Common myeloid progenitor, CD34-positive (primary cell): ENCODE measurements around the gene VPS18.
A peak's percentile ranks its signal among the peaks of the same experiment; 100 is the strongest.

Experiments used
- CTCF ChIA-PET: fragments of 350-600 bp; sonication (Branson Sonifier 250); formaldehyde crosslinking; loops from one replicate; lab custom pipeline; 2021; ENCODE audit warnings: antibody characterized with exemption; lab: Charles Lee
- POLR2A ChIA-PET: fragments of 350-600 bp; sonication (Branson Sonifier 250); formaldehyde crosslinking; loops from one replicate; lab custom pipeline; 2021; ENCODE audit warnings: antibody characterized with exemption; lab: Charles Lee
- DNase-seq, 3 donors: peaks; one replicate each; pipeline versions ENCODE4 v3.0.0 to v3.0.0-alpha.2; 2013
- H3K27ac ChIP-seq, 2 experiments: 1 replicate in 1 of 2; 2 replicates in 1 of 2; pipeline ENCODE4 v1.7.0; 2013; ENCODE audit warnings: inconsistent platforms in 2 of 2, low read length in 2 of 2, mild to moderate bottlenecking in 2 of 2, low read depth in 1 of 2, moderate library complexity in 1 of 2; ENCODE audit not compliant: severe bottlenecking in 2 of 2, insufficient read depth in 1 of 2, poor library complexity in 1 of 2
- H3K27me3 ChIP-seq, 5 experiments: replicated peaks in 2 of 5; 1 replicate in 3 of 5; 2 replicates in 2 of 5; pipeline versions ENCODE4 v1.6.1 to v1.7.0; 2013; ENCODE audit warnings: low read length in 4 of 5, mild to moderate bottlenecking in 2 of 5, moderate library complexity in 2 of 5, inconsistent platforms in 1 of 5; ENCODE audit not compliant: insufficient read depth in 5 of 5, control insufficient read depth in 4 of 5
- H3K36me3 ChIP-seq, 4 experiments: 1 replicate in 2 of 4; 2 replicates in 2 of 4; pipeline versions ENCODE4 v1.6.1 to v1.7.0; 2013; ENCODE audit warnings: low read length in 3 of 4, control low read depth in 1 of 4, mild to moderate bottlenecking in 1 of 4; ENCODE audit not compliant: control insufficient read depth in 4 of 4, insufficient read depth in 4 of 4
- H3K4me1 ChIP-seq, 4 experiments: 1 replicate in 3 of 4; 2 replicates in 1 of 4; pipeline versions ENCODE4 v1.6.1 to v1.7.1; 2013; ENCODE audit warnings: low read length in 3 of 4, mild to moderate bottlenecking in 3 of 4, control low read depth in 1 of 4, inconsistent platforms in 1 of 4, moderate library complexity in 1 of 4; ENCODE audit not compliant: control insufficient read depth in 4 of 4, insufficient read depth in 4 of 4; ENCODE audit errors: control extremely low read depth in 1 of 4
- H3K4me3 ChIP-seq, 7 experiments: 1 replicate in 4 of 7; 2 replicates in 3 of 7; pipeline versions ENCODE4 v1.5.1 to v1.7.0; 2013; ENCODE audit warnings: mild to moderate bottlenecking in 7 of 7, low read length in 6 of 7, moderate library complexity in 6 of 7, inconsistent platforms in 2 of 7, low read depth in 2 of 7, control low read depth in 1 of 7; ENCODE audit not compliant: insufficient read depth in 4 of 7, control insufficient read depth in 1 of 7; ENCODE audit errors: extremely low read depth in 1 of 7
- H3K9me3 ChIP-seq, 5 experiments: 1 replicate in 4 of 5; 2 replicates in 1 of 5; pipeline versions ENCODE4 v1.6.1 to v1.7.1; 2013; ENCODE audit warnings: low read length in 4 of 5, mild to moderate bottlenecking in 2 of 5, inconsistent platforms in 1 of 5, low read depth in 1 of 5, moderate library complexity in 1 of 5; ENCODE audit not compliant: control insufficient read depth in 4 of 5, insufficient read depth in 2 of 5; ENCODE audit errors: control extremely low read depth in 1 of 5
- WGBS: methylation state at CpG from one replicate; pipeline ENCODE4 v1.1.5; 2013; ENCODE audit not compliant: insufficient coverage; 5-methylcytosine and 5-hydroxymethylcytosine counted together

The VPS18 gene

DNA sequence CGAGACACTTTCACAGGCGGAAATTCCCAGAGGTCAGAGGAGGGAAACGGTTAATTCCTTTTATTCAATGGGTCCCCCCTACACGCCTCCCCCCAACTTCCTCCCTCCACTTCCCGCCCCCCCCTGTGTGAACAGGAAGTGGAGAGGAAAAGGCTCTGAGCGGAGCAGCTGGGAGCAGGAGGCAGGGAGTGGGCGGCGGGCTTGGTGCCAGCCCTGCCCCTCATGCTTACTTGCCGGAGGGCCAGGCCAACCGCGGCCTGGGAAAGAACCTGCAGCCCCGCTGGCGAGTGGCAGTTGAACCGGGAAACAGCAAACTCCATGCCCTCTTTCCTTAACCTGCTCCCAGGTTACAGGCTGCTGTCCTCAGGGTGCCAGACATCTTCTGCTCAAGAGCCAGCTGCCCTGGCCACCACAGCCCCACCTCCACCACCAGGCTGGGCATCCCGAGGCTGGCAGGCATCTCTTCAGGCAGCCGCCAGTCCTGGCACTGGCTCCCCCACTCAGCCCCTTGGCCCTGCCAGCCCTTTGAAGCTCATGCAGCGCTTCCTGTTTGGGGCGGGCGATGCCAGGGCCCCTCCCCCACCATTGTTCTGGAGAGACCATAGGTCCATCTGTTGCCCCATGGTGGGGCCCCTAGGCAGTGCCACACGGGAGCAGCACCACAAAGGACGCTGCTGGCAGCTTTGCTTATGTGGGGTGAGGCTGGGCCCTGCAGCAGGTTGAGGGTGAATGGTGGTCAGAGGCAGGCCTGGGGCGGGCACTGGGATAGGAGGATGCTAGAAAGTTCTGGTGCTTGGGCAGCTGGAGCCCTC is 12.9 kb downstream of the VPS18 start:
- peak in 2 of 3 donors; percentile 82 to 86 for DNase-seq
- no peaks in the 10 kb centered on the region for H3K27me3 ChIP-seq
- H3K4me1 ChIP-seq: peaks cover 6 to 65% (median 48%) of the 10 kb centered on the region in 4 experiments
- H3K4me3 ChIP-seq: peak overlapping the region; percentile 32 to 87 (median 73)
- ChIA-PET POLR2A (interaction anchor here (1.4 kb wide), 1 partner anchor 114 kb away, joined by 3 read pairs; no protein-coding TSS in a partner anchor), CTCF (interaction anchor here (1.2 to 20.1 kb wide), 17 partner anchors 9 to 278 kb away, joined by 3 to 491 read pairs (median 10); partner anchors contain the start of genes CHAC1 and DLL4)
- H3K9me3 ChIP-seq: no peaks in the 10 kb centered on the region
- H3K36me3 ChIP-seq: peaks cover 0 to 29% (median 19%) of the 10 kb centered on the region in 4 experiments
- 6% methylated on average over 13 of the region's 22 CpGs for WGBS
- peak overlapping the region; percentile 7 to 46 for H3K27ac ChIP-seq

DNA sequence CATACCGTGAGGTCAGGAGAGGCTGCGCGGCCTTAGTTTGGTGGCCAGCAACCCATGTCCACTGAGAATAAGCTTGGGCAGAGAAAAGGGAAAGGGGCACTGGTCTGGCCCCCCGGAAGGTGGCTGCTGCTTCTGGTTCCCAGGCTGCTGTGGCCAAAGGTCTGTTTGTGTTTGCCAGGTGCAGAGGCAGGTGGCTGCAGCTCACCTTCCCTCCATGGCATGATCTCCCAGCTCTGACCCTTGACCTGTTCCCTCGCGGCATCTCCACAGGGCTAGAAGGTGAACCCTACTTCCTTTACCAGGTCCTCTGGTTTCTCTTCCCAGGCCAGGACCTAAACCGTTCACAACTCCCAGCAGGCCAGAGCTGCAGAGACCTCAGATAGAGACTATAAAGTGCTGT is 13.8 kb downstream of the VPS18 start:
- ChIA-PET CTCF (interaction anchor here (1.4 to 20.1 kb wide), 10 partner anchors 9 to 277 kb away, joined by 3 to 491 read pairs (median 17); partner anchors contain the start of genes CHAC1 and DLL4), POLR2A (interaction anchor here (1.0 kb wide), 1 partner anchor 12 kb away, joined by 4 read pairs; no protein-coding TSS in a partner anchor)
- DNase-seq: no peak
- 100% methylated on average over 4 of the region's 7 CpGs for WGBS
- Histone ChIP-seq H3K4me3 (no peak overlapping the region), H3K4me1 (peaks cover 6 to 56% (median 40%) of the 10 kb centered on the region in 4 experiments), H3K36me3 (peaks cover 0 to 22% (median 12%) of the 10 kb centered on the region in 4 experiments), H3K27me3 (no peaks in the 10 kb centered on the region), H3K9me3 (no peaks in the 10 kb centered on the region), H3K27ac (no peak overlapping the region)

DNA sequence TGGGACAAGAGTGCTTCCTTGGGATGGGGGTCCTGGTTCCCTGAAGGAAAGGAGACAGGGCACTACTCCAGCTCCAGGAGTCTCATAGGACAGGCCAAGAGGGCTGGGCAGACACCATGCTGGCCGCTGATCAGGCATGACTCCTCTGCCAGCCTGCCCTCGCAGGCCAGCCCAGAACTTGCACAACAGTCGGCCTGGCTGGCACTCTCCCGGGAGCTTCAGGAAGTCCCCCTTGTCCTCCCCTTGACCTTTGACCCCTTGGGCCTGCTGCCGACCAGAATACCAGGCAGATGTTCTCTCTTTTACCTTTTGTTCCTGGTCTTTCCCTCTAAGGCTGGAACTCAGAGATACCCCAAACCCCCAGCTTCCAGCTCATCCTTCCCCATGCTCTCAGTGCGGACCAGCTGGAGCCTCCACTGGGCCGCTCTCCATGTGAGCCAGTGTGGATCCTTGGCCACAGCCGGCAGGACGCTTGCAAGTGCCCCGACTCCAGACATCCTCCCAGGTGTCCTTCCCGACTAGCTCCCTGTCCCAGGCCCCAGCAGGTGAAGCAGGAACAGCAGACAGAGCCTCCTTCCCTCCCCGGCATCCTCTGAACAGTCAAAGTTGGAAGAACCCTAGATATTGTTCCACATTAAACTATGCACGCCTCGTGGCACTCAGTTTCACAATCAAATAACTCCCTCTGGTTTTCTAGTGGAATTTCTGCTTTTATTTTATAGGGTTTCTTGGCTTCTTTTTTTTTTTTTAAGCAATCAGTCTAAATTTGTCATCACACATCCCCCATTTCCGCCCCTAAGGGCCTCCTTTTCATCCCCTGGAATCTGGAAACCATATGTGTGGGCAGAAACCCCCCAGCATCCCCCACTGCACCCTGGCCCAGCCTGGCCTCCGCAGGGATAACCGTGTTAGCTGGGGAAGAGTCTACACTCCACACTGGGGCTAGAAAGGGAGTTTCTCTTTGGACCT is 15.7 kb downstream of the VPS18 start:
- WGBS: 83% methylated on average over 15 of the region's 17 CpGs
- Histone ChIP-seq H3K36me3 (peaks cover 0 to 8% (median under 1%) of the 10 kb centered on the region in 4 experiments), H3K27ac (no peak overlapping the region), H3K27me3 (no peaks in the 10 kb centered on the region), H3K4me1 (peaks cover 2 to 43% (median 32%) of the 10 kb centered on the region in 4 experiments), H3K9me3 (no peaks in the 10 kb centered on the region), H3K4me3 (no peak overlapping the region)
- ChIA-PET CTCF (interaction anchor here (0.7 to 20.1 kb wide), 9 partner anchors 11 to 276 kb away, joined by 3 to 491 read pairs (median 4); partner anchors contain the start of gene DLL4), POLR2A (interaction anchor here (0.5 kb wide), 1 partner anchor 180 kb away, joined by 8 read pairs; no protein-coding TSS in a partner anchor)
- DNase-seq: no peak

DNA sequence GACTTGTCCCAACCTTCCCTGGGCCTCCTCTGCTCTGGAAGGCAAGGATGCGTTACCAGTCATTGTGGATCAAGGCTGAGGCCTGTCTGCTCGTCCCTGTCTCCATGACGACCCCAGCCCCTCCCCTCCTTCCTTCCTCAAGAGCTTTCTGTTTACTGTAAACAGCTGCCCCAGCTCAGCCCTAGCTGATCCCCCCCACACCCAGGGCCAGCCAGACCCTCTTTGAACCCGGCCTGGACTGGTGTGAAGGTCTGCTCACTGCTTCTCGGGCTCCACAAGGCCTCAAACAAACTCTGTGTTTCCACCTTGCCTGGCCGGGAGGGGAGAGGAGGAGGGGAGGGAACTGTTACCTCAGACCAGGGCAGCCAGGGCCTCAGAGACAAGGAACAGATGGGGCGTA is 16.9 kb downstream of the VPS18 start:
- H3K4me1 ChIP-seq: peaks cover 2 to 35% (median 25%) of the 10 kb centered on the region in 4 experiments
- no peak for DNase-seq
- H3K4me3 ChIP-seq: no peak overlapping the region
- ChIA-PET CTCF (interaction anchor here (1.0 to 20.1 kb wide), 6 partner anchors 13 to 274 kb away, joined by 3 to 491 read pairs (median 6); partner anchors contain the start of gene DLL4), POLR2A (no interaction called here)
- 68% methylated on average over 7 of the region's 7 CpGs for WGBS
- H3K9me3 ChIP-seq: no peaks in the 10 kb centered on the region
- no peaks in the 10 kb centered on the region for H3K27me3 ChIP-seq
- H3K27ac ChIP-seq: no peak overlapping the region
- no peaks in the 10 kb centered on the region for H3K36me3 ChIP-seq

DNA sequence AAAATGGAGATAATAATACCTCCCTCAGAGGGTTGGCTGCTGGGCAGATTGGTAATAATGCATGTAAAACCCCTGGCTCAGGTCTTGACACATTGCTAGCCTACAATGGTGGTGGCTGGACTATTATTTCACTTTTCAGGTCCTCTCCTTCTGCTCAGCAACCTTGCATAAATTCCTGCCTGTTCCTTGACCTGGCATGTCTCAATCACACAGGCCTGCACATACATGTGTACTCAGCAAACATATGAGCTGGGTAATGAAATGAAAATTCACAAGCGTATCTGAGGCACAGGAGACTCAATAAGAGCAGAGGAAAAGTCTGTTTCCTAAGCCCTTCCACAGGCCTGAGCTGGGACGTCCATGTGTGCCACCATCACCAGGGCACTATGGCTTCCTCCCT is 17.4 kb downstream of the VPS18 start:
- H3K4me3 ChIP-seq: no peak overlapping the region
- H3K27ac ChIP-seq: no peak overlapping the region
- peaks cover 2 to 30% (median 21%) of the 10 kb centered on the region in 4 experiments for H3K4me1 ChIP-seq
- no peaks in the 10 kb centered on the region for H3K27me3 ChIP-seq
- H3K36me3 ChIP-seq: no peaks in the 10 kb centered on the region
- CTCF ChIA-PET: interaction anchor here (0.7 to 20.1 kb wide), 8 partner anchors 10 to 274 kb away, joined by 3 to 491 read pairs (median 5); partner anchors contain the start of gene DLL4
- no peaks in the 10 kb centered on the region for H3K9me3 ChIP-seq
- no peak for DNase-seq
- POLR2A ChIA-PET: no interaction called here
- 100% methylated on average over 1 of the region's 2 CpGs for WGBS

DNA sequence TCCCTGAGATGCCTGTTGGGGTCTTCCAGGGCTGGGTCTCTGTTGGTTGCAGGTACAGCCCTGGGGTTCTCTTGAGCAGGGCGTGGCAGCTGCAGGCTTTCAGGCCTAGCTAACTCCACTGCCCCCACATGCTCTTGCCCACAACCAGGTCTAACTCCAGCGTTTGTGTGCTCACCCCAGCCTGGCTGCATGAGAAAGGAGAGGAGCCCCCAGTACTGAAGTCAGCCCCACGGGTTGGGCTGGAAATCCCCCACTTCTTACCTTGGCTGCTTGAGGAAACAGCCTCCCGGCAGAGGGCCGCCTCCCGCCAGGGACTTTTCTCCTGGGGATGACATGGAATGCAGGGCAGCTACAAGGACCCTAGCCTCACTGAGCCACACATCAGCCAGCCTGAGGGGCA is 18.2 kb downstream of the VPS18 start:
- no peak for DNase-seq
- Histone ChIP-seq H3K27me3 (no peaks in the 10 kb centered on the region), H3K4me1 (peaks cover 2 to 22% (median 13%) of the 10 kb centered on the region in 4 experiments), H3K27ac (no peak overlapping the region), H3K4me3 (no peak overlapping the region), H3K36me3 (no peaks in the 10 kb centered on the region), H3K9me3 (no peaks in the 10 kb centered on the region)
- POLR2A ChIA-PET: interaction anchor here (0.6 kb wide), 1 partner anchor 334 kb away, joined by 3 read pairs; no protein-coding TSS in a partner anchor
- 75% methylated on average over 6 of the region's 6 CpGs for WGBS
- CTCF ChIA-PET: interaction anchor here (0.7 to 20.1 kb wide), 6 partner anchors 9 to 109 kb away, joined by 3 to 491 read pairs (median 6); partner anchors contain the start of genes DLL4 and VPS18
